HepG2 (cell line): ENCODE measurements around the gene ADGRF1. TPM values are rescaled to one million over a fixed set of nuclear protein-coding genes. Genes with fewer than 3 reads are reported as not detected.
A peak's percentile ranks its signal among the peaks of the same experiment; 100 is the strongest.

ENCODE experiments used
- HOMEZ ChIP-seq: IDR thresholded peaks from 2 replicates; pipeline ENCODE4 v1.6.1; 2016; ENCODE audit warnings: low read depth
- MED1 ChIP-seq: sonication (generic); formaldehyde crosslinking; IDR thresholded peaks from 2 replicates; pipeline ENCODE4 v1.4.0; 2020; ENCODE audit warnings: missing genetic modification reagents
- MED13 ChIP-seq: sonication (generic); formaldehyde crosslinking; IDR thresholded peaks from 2 replicates; pipeline ENCODE4 v1.5.0; 2020; ENCODE audit warnings: missing genetic modification reagents
- NFE2L1 ChIP-seq: sonication (generic); formaldehyde crosslinking; IDR thresholded peaks from 2 replicates; pipeline ENCODE4 v1.4.0; 2020; ENCODE audit warnings: missing genetic modification reagents, mild to moderate bottlenecking, borderline replicate concordance
- NPAS2 ChIP-seq: sonication (generic); formaldehyde crosslinking; IDR thresholded peaks from 2 replicates; pipeline ENCODE4 v1.8.0; 2022; ENCODE audit warnings: mild to moderate bottlenecking, missing genetic modification reagents, borderline replicate concordance
- PHF21A ChIP-seq: sonication (generic); formaldehyde crosslinking; IDR thresholded peaks from 2 replicates; pipeline ENCODE4 v1.5.0; 2020; ENCODE audit warnings: mild to moderate bottlenecking, missing genetic modification reagents
- PRMT3 ChIP-seq: sonication (generic); formaldehyde crosslinking; IDR thresholded peaks from 2 replicates; pipeline ENCODE4 v1.8.1; 2022; ENCODE audit warnings: low read depth, mild to moderate bottlenecking, moderate library complexity, missing genetic modification reagents, borderline replicate concordance
- TFAP4 ChIP-seq: sonication (generic); IDR thresholded peaks from 2 replicates; pipeline ENCODE4 v1.6.1; 2016; ENCODE audit warnings: low read depth, borderline replicate concordance
- ZBTB49 ChIP-seq: sonication (generic); formaldehyde crosslinking; IDR thresholded peaks from 2 replicates; pipeline ENCODE4 v1.4.0; 2020; ENCODE audit warnings: missing genetic modification reagents, borderline replicate concordance
- ZMAT3 ChIP-seq: sonication (generic); formaldehyde crosslinking; conservative IDR thresholded peaks from 2 replicates; pipeline ENCODE4 v1.7.0; 2021; ENCODE audit warnings: missing genetic modification reagents
- ZNF136 ChIP-seq: sonication (generic); formaldehyde crosslinking; IDR thresholded peaks from 2 replicates; pipeline ENCODE4 v1.8.1; 2022; ENCODE audit warnings: low read depth, mild to moderate bottlenecking, moderate library complexity, missing genetic modification reagents
- ZNF326 ChIP-seq: sonication (generic); formaldehyde crosslinking; IDR thresholded peaks from 2 replicates; pipeline ENCODE4 v1.4.0; 2020; ENCODE audit warnings: missing genetic modification reagents, borderline replicate concordance
- ZNF646 ChIP-seq: sonication (generic); formaldehyde crosslinking; IDR thresholded peaks from 2 replicates; pipeline ENCODE4 v1.9.0; 2021; ENCODE audit warnings: mild to moderate bottlenecking, missing genetic modification reagents
- ZNF780A ChIP-seq: sonication (generic); formaldehyde crosslinking; IDR thresholded peaks from 2 replicates; pipeline ENCODE4 v1.8.0; 2022; ENCODE audit warnings: mild to moderate bottlenecking, missing genetic modification reagents, moderate library complexity
- polyA plus RNA-seq, 8 experiments: library from polyadenylated mRNA; depleted of rRNA in 3 of 8; stranded (reverse) in 7 of 8; unstranded in 1 of 8; fragments of >200 nt; fragmentation: Illumina TruSeq in 4 of 8; extraction: Trizol in 4 of 8; gene quantifications; 2 replicates each; pipeline versions ENCODE4 v1.2.1 to v1.2.3, GENCODE V29; 2011 to 2016; ENCODE audit warnings: low read depth in 4 of 8, missing spikeins in 1 of 8, mixed read lengths in 1 of 8; ENCODE audit not compliant: insufficient read depth in 1 of 8
- total RNA-seq, 5 experiments: library from RNA; depleted of rRNA; stranded (reverse); fragments of >200 nt; fragmentation: Illumina TruSeq; extraction: Trizol; gene quantifications; 2 replicates each; pipeline ENCODE4 v1.2.3, GENCODE V29; 2016; ENCODE audit warnings: low read depth in 1 of 5

The ADGRF1 gene
- total and polyA plus RNA-seq, 2 of the 13 experiments (the other 11 are each of a cell fraction or from before 2014, with no cell fraction given): not detected

GRCh38 chr6:47075741-47076421 is 33.7 kb upstream of the ADGRF1 start (continued):
- TF ChIP-seq ZBTB49 (CRISPR knock-in tag): no peak
- peak; percentile 28 for TF ChIP-seq ZMAT3 (CRISPR knock-in tag)
- no peak for TF ChIP-seq ZNF326
- TF ChIP-seq MED1: peak; percentile 93
- peak; percentile 95 for TF ChIP-seq PHF21A (CRISPR knock-in tag)
- TF ChIP-seq NPAS2 (CRISPR knock-in tag): no peak
- no peak for TF ChIP-seq NFE2L1 (CRISPR knock-in tag)
- no peak for TF ChIP-seq ZNF780A (CRISPR knock-in tag)
- TF ChIP-seq TFAP4: peak; percentile 85; the same call in 1 of the 2 replicates
- no peak for TF ChIP-seq ZNF136 (CRISPR knock-in tag)
- peak; percentile 98 for TF ChIP-seq MED13 (CRISPR knock-in tag)
- TF ChIP-seq PRMT3 (CRISPR knock-in tag): no peak
- TF ChIP-seq HOMEZ (CRISPR knock-in tag): peak; percentile 50; the same call in 1 of the 2 replicates
- peak; percentile 64; the same call in 1 of the 2 replicates for TF ChIP-seq ZNF646 (CRISPR knock-in tag)
